GM21529 (cell line): ENCODE data around the gene SEMA4D.

Source experiments
- ATAC-seq: cut with Tn5 transposase; IDR thresholded peaks from one replicate; pipeline ENCODE4 v1.9.1; 2021; ENCODE audit not compliant: unreplicated experiment

SEMA4D gene

DNA sequence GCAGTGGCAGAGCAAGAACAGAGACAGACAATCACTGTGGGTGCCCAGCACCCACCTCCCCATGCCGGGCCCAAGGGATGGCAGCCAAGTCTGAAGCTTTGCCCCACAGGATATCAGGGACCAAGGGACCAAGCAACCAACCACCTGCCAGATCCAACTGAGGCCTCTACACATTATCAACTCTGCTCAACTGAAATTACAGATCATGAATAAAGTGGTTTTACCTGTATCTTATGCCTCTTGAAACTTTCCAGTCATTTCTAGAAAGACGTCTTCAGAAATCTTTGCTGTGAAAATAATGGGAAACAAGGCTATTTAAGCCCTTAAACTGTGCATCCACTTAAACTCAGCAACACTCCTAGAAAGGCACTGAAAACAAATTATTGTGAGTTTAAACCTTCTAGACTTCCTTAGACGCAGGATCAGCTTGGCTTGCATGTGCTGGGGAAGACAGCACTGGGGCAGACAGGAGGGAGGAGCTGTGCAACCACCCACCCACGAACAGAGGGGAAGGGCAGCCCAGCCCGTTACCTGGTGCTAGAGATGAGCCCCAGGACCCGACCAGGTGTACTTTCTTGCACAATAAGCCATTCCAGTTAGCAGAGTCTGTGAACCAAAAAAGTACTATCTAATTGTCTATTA lies 80.0 kb downstream of the SEMA4D start:
- peak; percentile 33 for ATAC-seq

DNA sequence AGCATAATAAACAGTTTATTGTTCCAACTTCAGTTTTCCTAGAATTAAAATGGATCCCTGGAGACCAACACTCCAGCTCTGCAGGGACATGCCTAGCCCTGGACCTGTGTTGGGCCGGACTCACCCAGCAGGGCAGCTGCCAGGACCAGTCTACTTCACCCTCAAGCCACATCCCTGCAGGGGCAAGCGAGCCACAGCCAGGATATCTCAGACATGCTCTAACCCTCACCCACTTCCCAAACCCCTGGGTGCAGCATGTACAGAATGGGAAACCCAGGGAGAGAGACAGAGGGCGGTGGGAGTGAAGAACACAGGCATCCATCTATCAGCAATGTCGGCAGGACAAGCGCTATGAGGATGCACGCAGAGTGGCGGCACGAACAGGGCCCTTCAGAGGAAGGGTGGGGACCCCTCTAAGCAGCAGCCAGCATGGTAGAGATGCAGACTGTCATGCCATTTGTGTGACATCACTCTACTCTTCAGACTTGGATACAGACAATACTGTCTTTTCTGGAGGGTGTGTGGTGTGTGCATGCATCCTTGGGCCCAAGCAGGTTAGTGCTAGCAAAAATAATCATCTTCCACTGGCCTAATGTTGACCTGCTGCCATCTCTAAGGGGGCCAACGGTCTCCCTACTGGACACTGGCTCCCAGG lies 83.1 kb downstream of the SEMA4D start:
- ATAC-seq: no peak

DNA sequence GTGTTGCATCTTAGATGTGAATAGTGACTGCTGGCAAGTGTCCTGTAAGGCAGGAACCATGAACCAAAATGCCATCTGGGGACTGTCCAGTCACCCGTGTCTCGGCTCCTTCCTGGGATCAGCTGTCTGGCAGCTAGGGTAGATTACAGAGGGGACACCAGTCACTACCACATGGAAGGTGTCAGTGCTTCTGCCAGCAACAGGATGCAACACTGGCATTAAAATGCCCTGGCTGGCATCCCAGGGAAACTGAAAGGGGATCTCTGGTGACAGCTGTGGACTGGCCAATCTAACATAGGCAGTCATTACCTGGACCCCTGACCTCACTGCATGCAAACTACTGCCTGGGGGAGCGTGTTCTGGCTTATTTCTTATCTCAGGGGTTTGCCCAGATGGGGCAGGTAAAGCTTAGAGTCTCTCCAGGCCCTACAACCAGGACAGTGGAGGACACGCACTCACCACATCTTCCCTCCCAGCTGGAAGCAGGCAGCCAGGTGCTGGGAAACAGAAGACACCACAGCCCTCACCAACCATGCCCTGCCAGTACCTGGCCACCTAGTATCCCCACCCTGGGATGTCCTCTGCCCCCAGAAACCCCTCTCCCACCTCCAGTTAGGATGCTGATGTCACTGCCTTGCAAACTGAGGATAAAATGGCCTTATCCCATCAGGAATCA lies 83.8 kb downstream of the SEMA4D start:
- ATAC-seq: no peak

DNA sequence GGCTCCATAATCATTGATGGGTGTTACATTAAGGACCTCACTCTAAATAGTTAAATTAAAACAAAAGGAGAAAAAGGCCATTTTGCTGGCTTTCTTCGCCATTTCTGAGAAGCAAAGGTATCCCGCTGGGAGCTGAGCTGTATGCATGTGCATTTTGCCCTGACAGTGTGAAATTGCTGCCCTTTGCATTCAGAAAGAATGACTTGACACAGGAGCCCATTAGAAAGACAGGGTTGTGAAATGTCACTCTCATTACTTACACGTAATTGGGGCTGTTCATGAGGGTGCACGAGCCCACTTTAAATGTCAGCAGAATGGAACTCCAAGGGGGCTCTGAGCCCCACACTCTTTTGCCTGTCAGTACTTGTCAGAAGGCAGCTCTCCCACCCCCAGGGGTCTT lies 85.0 kb downstream of the SEMA4D start:
- no peak for ATAC-seq

DNA sequence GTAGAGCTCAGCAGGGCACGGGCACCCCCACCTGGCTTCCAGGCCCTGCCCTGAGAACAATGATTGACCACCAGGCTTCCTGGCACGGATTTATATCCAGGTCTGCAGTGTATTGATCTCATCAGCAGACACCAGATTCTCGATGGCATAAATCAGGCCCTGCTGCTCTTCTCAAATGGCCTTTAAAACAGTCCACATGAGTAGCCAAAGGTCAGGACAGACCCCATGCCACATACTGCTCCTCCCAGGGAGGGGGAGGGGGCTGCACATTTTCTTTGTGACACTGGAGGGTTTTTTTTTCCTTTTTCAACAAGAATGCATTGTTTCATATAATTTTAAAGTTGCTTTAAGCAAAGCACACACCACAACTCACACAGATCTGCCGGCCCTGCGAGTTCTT lies 85.4 kb downstream of the SEMA4D start:
- no peak for ATAC-seq

DNA sequence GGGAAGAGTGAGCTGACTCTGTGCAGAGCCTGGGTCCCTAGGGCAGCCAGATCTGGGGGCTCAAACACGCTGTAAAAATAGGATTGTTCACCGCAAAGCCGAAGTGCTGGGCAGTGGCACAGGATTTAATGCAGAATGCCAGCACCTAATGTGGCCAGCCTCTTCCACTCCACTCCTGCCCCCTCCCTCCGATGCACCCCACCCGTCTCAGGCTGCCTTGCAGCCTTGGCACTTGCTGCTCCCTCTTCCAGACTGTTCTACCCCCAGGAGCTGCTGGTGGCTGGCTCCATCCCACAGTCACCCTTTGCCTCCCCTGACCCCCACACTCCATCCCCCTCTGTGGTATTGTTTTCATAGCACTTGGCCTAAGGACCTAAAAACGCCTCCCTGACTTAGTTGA lies 86.2 kb downstream of the SEMA4D start:
- ATAC-seq: no peak

DNA sequence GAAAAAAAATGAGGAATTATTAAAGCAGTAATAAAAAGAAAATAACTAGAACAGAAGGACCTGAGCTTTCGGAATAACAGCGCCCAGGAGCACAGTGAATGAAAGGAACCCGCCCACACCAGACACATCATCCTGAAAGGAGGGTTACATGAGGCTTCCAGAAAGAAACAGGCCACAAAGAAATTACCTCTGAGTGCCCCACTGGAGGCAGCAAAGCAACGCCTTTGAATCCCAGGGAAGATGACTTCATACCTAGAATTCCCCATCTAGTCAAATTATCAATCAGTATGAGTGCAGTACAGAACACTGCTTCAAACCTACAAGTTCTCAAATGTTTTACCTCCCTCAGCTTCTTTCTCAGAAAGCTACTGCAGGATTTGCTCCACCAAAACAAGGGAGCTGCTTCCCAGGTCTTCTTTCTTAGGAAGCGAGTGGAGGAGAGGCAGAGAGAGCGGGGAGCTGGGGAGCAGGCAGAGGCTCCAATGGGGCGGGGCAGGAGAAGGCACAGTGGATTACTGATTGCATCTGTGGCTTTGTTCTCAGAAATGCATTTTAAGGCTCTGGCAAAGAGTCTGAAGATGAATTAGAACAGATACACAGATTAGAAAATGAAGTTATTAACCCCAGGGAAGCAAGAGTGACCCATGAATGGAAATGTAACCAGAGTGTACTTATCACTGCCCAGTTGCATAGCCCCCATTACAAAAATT lies 87.1 kb downstream of the SEMA4D start:
- peak; percentile 59 for ATAC-seq

DNA sequence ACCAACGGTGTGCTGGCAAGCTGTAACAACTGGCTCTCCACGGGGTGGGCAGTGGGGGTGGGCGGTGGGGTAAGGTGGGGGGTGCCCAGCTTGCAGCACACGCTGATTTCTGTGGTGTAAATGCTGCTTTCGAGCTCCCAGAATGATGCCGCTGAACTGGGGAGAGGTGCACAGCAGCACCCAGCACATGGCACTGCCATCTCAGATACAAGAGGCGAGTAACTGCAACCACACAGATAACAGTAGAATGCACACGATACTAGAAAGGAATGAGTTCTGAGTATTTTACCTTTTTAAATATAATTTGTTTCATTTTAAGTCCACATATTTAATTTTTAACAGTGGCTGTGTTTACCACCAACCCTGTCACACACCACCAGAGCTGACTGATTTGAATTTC lies 87.9 kb downstream of the SEMA4D start:
- no peak for ATAC-seq

DNA sequence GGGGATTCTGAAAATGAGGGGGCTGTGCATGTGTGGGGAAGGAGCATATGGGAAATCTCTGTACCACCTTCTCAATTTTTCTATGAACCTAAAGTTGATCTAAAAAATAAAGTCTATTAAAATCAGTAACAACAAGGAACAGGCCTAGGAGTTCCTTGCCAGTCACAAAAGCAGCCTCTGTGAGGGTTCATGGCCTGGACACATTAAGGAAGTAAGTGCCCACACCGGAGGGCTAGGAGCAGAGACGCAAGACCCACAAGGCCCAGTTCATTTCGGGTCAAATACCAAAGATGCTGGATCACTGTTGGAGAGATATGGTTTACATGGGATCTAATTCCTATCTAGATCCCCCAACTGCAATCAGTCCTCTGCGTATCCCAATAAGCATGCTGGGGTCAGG lies 88.4 kb downstream of the SEMA4D start:
- ATAC-seq: no peak

DNA sequence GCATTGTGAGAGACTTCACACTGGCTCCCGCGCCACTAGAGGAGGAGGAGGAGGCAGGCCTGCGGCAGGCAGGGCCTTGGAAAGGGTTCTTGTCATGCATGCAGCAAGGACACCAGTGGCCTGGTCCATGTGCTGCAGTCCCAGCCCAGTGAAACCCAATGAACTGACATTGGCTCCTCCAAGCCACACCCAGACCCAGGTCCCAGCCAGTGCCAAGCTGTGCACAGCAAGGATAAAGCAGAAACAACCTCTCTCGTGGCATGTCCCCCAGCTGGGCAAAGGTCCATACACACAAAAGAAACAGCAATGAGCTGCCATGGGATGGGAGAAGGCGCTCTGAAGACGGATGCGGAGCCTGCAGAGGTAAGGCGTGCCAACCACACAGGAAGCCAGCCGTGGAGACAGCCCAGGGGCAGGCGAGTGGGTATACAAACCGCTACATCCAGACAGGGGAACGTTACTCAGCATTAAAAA lies 89.2 kb downstream of the SEMA4D start:
- ATAC-seq: no peak

DNA sequence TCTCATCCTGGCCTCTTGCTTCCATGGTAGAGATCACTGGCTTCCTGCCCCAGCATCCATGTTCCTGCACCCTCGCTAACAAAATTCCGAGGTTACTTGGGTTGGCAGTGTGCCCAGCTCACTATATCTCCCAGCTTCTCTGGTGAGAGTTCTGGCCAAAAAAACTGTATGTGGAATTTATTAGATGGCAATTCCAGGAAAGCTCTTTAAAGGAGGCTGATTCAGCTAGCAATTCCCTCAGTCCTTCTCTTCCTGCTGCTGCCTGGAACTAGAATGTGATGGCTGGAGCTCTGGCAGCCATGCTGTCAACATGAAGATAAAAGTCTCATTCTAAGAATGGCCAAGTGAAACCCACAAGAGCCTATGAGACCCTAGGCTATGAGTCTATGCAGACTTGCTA lies 90.8 kb downstream of the SEMA4D start:
- no peak for ATAC-seq

DNA sequence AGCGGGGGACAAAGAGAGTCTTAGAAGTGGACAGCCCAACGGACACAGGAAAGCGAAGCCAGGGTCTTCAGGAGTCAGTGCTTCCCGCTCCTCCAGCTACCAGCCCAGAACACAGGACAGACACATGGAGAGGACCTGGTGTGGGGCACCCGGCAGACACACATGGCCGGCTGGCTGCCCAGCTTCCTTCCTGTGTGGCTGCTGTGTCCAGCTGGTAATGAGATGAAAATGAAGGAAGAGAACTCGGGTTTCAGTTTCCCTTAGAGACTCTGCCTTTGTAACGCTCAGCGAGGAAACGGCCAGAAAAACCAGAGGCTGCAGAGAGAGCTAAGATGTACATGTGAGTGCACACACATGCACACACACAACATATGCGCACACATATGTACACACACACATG lies 92.1 kb downstream of the SEMA4D start:
- ATAC-seq: peak; percentile 57

DNA sequence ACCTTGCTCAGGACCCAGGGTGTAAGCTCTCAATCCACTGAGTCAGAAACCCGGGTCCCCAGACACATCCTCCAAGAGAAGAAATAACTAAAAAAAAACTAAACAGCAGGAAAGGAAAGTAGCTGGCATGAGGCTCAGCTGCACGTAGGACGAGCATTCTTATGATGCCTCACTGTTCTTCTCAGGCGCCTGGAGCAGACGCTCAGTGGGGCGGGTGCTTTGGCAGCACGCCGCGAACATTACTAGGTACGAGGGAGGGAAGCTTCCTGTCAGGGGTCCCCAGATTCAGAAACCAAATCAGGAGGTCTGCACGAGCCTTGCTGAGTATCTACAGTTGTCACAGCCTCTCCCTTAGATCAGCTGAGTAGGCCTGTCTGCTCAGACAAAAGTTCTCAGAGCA lies 93.8 kb downstream of the SEMA4D start:
- no peak for ATAC-seq

DNA sequence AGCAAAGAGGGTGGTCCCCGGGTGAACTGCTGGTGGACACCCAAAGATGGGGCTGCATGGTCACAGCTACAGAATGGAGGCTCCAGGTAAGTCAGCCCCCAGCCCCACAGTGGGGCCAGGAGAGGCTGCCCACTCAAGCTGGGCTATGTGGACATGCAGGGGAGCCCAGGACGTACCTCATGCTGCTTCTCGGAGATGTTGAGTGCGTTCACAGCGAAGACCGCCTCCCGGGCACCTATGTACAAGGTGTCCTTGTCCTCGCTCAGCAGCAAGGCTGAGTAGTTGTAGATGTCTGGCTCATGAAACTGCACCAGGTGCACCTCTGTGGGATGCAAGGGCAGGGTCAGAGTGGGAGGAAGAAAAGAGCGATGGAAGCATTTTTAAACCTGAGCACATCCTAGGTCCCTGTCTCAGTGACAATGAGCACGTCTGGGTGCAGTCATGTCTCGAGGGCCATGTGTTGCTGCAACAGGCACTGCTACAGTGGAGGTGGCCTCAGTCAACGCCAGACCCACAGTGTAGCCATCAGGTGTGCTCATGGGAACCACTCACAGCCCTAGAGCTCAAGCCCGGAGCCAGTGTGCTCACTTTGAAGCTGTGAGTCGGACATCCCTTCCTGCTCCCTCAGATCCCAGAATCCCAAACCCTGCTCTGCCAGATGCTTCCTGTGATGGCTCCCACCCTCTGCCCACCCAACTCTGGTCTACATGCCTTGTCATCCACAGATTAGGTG lies 95.1 kb downstream of the SEMA4D start:
- no peak for ATAC-seq

DNA sequence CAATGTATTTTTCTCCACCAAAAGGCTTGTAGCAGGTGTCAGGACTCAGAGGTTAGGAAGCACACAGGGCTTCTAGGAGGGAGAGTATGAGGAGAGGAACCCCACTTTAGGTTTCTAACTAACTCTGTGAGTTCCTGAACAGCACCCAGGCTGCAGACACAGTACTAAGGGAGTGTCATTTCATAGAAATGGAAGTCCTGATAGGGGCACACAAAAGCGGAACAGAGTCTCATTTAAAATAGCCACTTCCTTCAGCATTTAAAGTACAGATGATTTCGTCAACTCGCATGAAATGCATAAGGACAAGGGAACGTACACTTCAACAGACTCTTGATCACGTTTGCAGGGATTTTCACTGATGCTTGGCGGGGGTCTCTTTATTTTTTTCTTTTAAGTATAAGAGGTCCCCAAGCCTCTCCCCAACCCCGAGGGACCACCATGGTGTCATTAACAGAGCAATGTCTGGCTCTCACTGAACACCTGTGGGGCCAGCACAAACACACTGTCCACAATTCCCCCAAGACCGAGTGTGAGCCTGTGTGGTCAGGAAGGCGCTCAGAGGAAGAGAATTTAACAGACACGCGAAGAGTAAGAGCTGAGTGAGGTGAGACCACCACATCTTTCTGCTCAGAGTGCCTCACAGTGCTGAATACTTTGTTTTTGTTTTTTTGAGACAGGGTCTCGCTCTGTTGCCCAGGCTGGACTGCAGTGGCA lies 97.4 kb downstream of the SEMA4D start:
- ATAC-seq: peak; percentile 86

DNA sequence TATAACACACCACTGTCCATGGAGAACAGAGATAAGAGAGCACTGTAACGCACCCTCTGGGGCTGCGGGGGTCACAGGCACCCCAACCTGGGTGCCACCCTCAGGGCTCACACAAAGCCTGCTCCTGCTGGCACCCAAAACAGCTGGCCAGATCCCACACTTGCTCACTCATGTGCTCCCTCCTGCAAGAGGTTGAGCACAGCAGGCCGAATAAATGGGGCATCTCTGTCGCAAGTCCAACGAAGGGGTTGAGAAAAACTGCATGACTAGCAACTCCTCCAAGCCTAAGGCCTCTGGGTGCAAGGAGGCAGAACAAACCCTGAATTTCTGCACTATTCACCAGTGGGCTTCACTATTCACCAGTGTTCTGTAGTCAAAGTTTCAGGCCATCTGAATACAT lies 99.3 kb downstream of the SEMA4D start:
- ATAC-seq: no peak

DNA sequence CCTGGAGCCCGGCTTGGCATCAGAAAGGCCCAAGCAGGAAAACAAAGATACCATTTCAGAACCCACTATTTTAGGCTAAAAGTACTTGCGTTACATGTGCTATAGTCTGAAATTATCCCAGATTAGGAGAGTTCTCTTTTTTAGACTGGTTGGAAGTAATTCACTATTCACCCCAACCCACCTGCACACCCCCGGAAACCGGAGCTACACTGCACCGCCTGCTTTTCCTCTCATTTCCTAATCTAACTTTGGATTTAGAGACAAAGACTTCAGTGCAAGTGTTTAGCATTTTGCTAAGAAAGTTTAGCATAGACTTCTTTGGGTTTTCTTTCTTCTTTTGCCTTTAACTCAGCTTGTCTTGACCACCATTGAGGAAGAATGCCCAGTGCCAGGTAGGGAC lies 100.4 kb downstream of the SEMA4D start:
- ATAC-seq: no peak

DNA sequence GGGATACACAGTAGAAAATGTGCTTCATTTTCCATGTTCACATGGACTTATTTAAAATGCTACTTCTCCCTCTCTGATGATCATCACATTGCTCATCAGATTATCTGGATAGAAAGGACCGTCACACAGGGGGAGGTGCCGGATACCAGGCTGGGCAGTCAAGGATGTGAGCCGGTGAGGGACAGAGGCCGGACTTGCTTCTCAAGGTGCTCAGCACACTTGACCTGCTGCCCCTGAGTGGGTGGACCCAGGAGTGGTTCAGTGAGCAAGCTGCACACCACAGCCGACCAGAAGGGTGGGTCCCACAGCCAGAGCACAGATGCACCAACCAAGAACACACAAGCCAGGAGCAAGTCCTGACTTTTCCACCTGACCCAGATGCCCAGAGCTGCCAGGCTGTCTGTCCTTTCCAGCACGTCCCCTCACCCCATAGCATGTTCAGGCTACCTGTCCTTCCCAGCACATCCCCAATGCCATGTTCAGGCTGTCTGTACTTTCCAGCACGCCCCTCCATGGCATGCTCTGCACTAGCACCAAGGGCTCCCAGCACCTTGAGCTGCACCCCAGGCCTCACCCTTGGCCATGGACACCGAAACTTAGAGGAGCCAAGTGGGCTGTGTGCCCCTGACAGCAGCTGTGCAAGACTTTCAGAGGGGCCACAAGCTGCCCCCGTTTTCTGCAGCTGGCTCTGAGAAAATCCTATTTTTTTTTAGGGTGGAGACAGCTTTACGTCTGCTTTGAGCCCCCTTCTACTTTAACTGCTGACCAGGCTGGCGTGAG lies 101.8 kb downstream of the SEMA4D start:
- no peak for ATAC-seq

DNA sequence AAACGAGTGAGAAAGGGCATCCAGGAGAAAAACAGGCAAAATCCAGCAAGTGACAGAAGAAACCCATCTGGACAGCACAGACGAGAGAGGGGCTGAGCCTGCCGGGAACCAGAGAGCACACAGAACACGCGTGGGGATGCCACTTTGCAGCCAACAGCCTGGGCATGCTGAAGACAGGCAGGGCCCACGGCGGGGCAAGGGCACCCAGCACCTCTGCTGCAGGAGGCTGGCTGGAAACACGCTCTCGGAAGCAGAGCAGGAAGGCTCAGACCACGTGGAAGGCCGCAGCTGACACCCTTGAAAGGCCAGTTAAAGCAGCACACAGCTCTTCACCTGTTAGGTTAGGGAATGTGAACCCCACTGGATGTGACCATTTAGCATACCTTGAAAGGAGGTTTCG lies 103.5 kb downstream of the SEMA4D start:
- no peak for ATAC-seq

DNA sequence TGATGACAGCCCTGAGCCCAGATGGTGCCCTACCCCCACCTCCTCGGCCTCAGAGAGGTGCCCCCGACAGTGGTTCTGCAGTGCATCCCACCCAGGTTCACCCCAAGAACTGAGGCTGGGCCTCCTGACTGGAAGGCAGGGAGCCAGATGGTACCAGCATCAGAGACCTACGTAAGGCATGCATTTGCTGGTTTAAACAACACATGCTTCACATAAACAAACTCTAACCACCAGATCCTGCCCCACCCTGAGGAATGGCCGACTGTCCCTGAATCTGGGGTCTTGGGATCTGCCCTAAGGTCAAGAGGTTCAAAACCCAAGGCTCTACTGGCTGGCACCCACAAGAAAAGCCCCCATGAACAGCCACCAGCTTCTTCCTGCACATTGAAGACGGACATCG lies 106.3 kb downstream of the SEMA4D start:
- ATAC-seq: no peak
